NCI-H82 treated with DMSO at 0.1 percent for 48 hours (cell line): ENCODE data around the gene CD300H.

ENCODE experiments used
- DNase-seq: peaks from one replicate; lab custom pipeline; 2025; ENCODE audit not compliant: unreplicated experiment; lab: John Stamatoyannopoulos, UW

Gene CD300H

DNA sequence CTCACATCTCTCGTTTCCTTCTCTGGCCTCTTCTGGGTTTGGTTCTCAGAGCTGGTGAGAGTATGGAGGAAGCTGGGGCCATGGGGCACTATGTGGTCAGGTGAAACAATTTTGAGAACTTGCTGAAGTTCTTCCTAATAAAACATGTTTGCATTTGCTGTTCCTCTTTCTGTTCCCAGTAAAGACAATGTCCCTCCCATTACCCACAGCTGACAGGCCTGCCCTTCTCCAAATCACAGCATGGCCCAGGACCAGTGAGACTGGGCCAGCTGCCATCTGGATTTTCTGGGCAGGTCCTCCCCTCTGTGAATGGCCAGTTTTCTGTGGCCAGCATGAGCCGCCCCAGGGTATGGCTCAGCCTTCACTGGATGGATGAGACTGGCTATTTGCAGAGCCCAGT lies at the start of gene CD300H:
CD300H (minus strand) TSS at position 113 of the 400 bp plus-strand sequence.
- no peak for DNase-seq

DNA sequence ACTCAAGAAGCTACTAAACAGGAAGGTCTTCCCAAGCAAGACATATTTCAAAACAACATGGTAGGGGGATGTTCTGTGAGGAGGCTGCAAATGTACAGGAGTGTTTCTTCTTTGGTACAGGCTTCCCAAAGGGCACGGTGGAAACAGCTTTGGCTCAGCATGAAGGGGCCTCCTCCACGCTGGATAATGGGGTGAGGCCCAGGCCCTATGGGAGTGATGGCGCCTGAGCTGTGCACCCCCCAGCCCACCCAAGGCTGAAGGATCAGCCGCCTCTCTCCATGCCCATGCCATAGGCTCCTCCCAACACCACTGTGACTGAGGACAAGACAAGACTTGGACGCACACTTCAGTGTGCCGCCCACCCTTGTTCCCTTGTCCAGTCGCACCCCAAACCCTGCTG lies 49.4 kb upstream of the CD300H start:
- no peak for DNase-seq

DNA sequence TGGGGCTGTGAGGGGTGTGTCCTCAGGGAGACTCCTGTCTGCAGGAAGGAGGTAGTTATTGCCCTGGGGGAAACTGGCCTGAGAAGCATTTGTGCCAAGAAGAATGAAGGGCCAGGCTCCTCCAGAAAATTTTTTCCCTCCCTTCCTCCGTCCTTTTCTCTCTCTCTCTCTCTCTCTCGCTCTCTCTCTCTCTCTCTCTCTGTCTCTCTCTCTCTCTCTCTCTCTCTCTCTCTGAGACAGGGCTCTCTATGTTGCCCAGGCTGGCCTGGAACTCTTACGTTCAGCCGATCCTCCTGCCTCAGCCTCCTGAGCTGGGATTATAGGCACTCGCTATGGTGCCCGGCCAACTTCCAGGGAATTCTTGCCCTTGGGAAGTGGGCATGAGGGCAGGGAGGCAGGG lies 44.7 kb upstream of the CD300H start:
- DNase-seq: no peak

DNA sequence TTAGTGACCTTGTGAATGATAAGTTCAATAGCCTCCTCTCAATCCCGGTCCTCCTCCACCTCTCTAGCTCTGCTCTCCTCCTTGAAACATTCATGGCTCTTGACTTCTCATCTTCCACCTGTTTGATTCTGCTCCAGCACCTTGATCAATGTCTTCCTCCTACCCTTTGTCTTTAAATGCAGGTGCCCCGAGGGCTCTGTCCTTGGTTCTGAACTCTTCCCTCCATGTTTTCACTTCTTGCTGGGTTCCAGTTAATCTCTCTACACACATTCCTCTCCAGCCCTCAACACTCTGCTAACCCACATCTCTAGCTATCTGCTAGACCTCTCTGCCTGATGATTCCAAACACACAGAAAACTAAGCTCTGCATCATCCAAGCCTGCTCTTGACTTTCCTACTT lies 42.8 kb upstream of the CD300H start:
- no peak for DNase-seq

DNA sequence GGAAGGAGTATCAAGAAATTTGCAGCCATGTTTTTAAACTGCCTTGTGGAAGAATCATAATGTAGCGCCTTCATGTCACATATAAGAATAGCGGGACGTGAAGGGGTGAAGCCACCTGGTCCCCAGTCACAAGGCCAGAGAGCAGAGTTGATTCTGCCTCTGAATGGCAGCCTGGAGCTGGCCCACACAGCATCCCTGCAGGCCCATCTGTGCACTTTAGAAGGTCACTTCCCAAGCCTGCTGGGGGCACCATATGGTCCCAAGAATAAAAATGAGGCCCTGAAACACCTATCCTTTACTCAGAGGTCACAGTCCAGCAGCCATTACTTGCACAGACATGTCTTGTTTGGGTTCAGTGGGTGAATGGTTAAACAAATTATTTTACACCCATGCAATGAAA lies 41.2 kb upstream of the CD300H start:
- DNase-seq: no peak

DNA sequence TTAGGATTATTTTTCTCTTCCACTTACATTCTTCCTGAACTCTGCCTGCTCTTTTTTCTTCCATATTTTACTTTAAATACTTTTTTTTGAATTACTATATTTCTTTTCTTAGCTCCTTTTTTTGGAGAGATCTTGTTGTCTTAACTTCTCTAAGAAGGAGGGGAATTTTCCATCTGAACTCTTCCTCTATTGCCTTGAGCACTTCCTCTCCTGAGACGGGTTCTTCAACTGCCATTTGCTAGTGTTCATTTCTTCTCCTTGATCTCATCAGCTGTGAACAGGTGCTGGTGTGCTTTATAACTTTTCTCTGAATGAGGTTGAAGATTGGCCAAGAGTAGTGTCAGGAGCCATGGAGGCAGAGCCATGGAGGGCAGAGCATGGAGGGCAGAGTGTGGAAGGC lies 39.9 kb upstream of the CD300H start:
- no peak for DNase-seq

DNA sequence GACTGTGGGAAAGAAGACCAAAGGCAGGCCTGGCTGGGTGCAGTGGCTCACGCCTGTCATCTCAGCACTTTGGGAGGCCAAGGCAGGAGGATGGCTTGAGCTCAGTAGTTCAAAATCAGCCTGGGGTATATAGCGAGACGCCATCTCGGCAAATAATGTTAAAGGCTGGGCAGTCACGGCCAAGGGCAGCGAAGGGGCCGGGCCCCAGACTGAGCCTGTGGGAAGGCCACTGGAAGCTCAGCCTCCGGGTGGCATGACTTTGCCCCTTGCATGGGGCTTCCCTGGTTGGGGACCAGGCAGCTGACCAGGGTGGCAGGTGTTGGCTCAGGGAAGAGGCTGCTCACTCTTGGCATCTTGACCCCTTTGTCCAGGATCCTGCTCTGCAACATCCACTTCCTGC lies 38.7 kb upstream of the CD300H start:
- DNase-seq: no peak

DNA sequence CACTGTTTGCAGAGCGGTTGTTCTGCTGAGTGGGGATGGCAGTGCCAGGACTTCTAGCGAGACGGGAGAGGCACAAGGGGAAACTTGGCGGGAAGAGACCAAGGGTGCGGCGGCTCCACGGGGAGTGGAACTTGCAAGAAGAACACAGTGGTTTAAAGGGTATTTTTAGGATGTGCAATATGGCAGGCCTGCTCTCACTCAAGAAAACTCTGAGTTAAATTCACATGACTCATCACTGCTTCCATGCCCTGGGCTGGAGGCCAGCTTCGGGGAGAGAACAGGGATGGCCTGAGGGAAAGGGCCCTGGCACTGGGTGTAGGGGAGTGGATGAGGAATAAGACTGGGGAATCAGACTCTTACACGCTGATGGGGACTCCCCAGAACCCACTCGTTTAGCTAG lies 38.1 kb upstream of the CD300H start:
- no peak for DNase-seq

DNA sequence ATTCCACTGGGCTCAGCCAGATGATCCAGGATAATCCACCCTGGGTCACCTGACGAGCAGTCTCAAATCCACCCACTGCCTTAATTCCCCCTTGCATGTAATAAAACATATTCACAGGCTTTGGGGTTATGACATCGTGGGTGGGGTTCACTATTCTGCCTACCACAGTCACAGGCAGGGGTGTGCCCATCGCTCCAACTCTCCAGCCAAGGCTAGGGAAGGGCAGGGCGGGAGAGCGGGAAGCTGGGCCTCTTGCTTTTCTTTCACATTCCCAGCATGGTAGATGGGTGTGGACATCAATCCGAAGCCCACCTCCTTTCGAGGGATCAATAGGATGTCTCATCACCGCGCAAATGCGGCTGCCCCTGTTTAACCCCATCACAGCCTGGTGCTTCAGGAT lies 37.5 kb upstream of the CD300H start:
- DNase-seq: no peak

DNA sequence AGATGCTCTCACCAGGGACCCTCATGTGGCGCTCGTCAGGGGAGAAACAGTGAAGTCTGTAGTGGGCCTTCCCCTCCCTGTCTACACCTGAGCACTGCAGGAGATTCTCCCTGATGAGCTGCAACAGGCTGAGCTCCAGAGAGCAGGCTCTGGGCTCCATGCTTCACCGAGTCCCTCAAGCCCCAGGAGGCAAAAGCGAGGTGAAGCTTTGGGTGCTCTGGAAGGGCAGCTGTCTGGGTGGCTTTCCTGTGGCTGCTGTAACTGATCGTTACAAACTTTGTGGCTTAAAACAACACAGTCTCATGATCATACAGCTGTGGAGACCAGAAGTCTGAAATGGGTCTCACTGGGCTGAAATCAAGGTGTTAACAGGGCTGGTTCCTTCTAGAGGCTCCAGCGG lies 36.9 kb upstream of the CD300H start:
- no peak for DNase-seq

DNA sequence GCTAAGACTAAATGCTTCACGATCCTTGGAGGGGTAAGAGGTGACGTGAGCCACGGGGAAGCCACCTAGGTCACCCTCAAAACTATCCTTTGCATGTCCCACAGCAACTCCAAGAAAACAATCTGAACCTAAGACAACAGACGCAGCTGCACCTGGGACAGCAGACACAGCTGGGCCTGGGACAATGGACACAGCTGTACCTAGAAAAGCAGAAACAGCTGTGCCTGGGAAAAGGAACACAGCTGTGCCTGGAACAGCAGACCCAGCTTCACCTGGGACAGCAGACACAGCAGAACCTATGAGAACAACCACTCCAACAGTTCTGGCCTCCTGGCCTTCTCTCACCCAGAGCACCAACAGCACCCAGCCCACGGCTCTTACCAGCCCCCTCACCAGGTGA lies 36.4 kb upstream of the CD300H start:
- no peak for DNase-seq

DNA sequence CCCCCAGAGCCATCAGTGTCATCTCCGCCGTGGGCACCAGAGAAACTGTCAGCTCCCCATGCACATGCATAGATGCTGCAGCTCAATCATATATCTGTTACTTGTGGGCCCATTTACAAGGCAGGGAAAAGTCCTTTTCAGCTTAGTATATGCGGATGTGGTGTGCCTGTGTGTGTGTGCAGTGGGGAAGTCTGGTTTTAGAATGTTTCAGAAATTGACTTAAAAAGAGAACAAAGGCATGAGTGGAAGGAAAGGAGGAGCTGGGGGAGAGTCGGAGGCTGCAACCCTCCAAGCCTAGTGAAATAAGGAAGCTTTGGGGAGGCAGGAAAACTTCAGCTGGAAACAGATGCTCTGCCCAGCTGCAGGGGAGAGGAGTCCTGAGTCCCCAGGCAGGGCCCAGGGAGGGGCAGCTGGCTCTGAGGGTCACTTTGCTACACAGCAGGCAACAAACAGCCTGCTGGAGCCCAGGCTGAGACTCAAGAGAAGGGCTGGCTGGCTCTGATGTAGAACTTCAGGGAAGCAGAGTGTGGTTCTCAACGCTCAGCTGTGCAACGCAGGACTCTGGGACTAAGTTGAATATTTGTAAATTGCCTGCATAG lies 35.8 kb upstream of the CD300H start:
- no peak for DNase-seq

DNA sequence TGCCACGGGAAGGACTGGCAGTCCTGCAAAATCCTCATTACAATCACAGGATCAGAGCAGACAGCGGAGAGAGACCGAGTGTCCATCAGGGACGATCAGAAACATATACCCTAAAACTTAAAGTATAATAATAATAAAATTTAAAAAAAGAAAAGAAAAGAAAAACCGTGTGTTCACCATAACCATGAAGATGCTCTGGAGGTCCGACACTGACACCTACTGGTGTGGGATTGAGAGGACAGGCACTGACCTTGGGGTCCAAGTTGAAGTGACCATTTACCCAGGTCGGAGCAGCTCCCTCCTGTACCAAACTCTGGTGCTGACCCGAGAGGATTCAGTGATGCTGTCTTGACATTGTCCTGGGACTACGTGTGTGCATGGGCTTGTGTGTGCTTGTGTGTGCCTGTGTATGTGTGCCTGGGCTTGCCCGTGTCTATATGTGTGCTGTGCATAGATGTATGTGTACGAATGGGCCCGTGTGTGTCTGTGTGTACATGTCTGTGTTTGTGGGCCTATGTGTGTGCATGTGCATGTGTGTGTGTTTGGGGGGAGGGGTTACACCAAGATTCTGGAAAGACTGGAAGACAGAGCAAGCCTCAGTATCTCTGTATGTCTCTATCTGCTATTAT lies 34.7 kb upstream of the CD300H start:
- DNase-seq: no peak

DNA sequence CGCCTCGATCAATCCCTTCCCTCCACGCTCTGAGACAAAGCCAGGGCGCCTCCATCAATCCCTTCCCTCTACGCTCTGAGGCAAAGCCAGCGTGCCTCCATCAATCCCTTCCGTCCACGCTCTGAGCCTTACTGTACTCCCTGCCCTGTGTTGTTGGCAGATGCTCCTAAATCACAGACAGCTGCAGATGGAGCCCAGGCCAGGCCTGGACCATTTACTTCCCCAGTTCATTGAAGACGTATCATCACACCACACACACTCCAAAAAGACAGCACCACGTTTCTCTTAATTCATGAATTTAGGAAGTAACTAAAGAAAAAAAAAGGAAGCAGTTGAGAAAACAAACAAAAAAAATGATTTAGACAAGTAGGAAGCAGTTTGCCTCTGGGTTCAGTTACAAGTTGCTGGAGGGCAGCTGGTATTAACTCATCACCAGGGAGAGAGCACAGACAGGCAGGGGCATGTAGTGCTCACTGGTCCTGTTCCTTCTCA lies 32.2 kb upstream of the CD300H start:
- DNase-seq: no peak

DNA sequence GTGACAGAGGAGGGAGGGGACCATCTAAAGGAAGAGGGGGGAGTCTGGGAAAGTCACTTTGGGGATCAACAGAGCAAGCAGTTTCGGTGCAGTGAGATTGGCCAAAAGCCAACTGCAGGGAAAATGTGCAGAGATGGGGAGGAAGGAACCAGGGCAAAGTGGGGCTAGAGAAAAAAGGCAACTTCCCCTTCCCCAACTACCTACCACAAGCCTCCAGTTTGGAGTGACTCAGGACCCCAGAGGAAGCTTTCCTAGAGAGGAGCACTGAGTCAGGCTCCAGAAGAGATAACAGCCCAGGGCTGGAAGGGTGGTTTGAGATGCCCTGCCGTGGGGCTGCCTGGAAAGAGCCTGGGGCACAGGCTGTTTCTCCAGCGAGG lies 31.7 kb upstream of the CD300H start:
- no peak for DNase-seq

DNA sequence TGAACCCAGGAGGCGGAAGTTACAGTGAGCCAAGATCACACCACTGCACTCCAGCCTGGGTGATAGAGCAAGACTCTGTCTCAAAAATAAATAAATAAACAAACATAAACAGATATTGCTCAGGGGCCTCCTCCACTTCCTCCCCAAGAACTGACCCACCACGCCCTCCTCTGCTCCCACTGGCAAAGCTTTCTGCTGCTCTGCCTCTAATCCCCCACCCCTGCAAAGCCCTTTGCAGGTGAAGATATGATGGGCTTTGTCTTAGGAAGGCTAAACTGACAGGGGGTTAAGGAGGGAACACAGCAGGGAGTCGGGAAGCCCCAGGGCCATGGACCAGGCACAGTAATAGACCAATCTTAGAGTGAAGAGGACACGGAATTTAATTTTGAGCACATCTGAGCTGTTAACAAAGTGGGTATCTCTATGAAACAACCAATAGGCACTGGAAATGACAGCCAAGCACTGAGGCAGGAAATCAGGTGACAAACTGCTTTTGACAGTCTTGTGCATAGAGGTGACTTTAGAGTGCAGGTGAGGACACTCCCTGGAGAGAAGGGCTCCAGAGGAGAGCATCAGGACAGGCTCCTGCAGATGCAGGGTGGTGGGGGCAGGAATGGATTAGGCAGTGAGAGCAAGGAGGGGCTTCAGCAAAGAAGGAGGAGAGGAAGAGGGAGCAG lies 31.2 kb upstream of the CD300H start:
- DNase-seq: no peak

DNA sequence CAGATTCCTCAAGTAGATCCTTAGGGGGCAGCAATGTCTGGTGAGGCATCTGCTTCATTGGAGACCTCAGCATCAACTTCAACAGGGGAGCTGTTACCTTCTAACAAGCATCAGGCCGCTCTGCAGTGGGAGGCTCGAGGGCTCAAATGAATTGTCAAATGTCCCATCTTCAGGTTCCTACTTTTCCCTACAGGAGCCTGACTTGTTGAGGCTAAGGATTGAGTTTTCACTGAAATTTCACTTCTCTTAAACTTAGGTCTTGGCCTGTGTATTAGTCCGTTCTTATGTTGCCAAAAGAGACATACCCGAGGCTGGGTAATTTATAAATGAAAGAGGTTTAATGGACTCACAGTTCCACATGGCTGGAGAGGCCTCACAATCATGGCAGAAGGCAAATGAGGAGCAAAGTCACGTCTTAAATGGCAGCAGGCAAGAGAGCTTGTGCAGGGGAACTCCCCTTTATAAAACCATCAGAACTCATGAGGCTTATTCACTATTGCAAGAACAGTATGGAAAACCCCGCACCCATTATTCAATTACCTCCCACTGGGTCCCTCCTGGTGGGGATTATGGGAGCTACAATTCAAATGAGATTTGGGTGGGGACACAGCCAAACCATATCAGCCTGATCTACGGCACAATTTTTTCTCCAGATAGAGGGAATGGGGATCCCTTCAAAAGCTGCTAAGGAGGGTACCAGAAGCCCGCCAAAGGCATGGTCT lies 29.9 kb upstream of the CD300H start:
- DNase-seq: no peak

DNA sequence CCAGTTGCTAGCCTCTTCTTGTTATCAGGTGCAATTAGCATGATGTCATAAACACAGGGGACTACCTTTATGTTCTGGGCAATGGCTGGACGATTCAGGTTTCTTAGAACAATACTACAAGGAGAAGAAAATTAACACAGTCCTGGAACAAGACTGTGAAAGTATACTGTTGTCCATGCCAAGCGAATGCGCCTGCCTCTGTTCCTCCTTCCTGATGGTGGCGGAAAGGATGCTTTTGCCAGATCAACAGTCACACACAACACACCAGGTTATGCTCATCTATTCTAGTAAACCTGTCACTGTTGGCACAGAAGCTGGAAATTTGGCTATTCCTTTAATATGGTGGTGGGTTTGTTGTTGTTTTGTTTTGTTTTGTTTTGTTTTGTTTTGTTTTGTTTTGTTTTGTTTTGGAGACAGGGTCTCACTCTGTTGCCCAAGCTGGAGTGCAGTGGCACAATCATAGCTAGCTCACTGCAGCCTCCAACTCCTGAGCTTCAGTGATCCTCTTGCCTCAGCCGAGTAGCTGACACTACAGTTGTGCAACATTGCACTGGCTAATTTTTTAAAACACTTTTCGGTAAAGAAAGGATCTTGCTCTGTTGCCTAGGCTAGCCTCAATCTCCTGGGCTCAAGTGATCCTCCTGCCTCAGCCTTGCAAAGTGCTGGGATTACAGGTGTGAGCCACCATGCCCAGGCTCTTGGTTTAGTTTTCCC lies 27.9 kb upstream of the CD300H start:
- DNase-seq: no peak

DNA sequence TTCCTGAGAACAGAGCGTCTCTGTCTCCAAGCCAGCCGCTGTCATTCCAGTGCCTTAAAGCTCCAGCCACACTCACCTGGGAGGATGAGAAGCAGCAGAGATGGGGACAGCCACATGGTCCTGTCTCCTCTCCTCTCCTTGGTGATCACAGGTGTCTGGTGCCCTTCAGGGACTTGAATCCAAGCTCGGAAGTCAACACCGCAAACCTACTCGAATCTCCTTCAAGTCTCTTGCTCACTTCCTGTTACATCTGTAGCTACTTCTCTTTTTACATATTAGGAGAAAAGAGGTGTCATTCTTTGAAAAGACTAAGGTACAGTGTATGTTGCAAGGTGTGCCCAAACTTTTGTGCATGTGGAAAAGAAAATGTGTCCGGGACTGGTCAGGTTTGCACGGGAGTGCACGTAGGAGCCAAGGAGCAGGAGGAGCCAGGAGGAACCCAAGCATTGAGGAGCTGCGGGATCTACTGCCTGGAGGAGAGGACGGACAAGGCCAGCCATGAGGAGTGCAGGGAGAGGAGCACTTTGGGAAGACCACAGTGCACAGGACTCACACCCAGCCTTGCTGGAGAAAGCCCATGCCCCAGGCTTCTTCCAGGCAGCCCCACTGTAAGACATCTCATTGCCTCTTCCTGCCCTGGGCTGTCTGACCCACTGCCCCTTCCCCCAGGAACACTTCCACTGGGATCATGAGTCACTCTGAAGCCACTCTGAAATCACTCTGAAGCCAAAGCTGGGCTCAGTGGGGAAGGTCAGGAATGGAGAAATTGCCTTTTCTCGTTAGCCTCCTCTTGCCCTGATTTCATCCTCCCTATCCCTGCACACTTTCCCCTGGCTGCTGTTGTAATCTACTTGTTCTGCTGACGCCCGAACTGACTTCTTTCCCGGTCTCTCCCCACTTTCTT lies 25.0 kb upstream of the CD300H start, which contains the start of gene CD300LD:
CD300LD (minus strand) TSS at position 197 of the 904 bp plus-strand sequence; CDS start at position 116, 81 bp downstream.
- no peak for DNase-seq

DNA sequence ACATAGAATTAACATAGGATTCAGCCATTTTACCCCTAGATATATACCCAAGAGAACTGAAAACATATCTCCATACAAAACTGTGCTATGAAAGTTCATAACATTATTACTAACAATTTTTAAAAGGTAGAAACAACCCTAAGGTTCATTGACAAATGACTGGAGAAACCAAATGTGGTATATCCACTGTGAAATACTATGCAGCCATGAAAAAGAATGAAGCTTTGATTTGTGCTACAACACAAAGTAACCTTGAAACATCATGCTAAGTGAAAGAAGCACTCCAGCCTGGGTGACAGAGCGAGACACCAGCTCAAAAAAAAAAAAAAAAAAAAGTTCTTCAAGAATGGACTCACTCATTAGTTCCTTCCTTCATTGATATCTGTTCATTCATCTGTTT lies 24.2 kb upstream of the CD300H start:
- no peak for DNase-seq
